Nephron (organoid): ENCODE results near the gene AQP2.

Experiments used
- H3K27ac Mint-ChIP-seq, 3 experiments: 2 replicates each; pipeline ENCODE4 v1.8.0; 2020; ENCODE audit warnings: mixed read lengths in 3 of 3, mild to moderate bottlenecking in 2 of 3, moderate library complexity in 1 of 3
- H3K27me3 Mint-ChIP-seq: 2 replicates; pipeline ENCODE4 v1.8.0; 2021; ENCODE audit warnings: low read depth, mild to moderate bottlenecking, moderate library complexity, mixed read lengths
- H3K36me3 Mint-ChIP-seq: 2 replicates; pipeline ENCODE4 v1.8.0; 2020; ENCODE audit warnings: low read depth, mixed read lengths
- H3K4me1 Mint-ChIP-seq: 2 replicates; pipeline ENCODE4 v1.8.0; 2020; ENCODE audit warnings: mixed read lengths
- H3K4me3 Mint-ChIP-seq, 3 experiments: 2 replicates each; pipeline ENCODE4 v1.8.0; 2020; ENCODE audit warnings: mild to moderate bottlenecking in 3 of 3, mixed read lengths in 3 of 3, moderate library complexity in 2 of 3
- H3K9me3 Mint-ChIP-seq: 2 replicates; pipeline ENCODE4 v1.8.0; 2020; ENCODE audit warnings: mixed read lengths
- TF ChIP-seq, protein P1 (sequence below), 3 experiments: fragments of 200-600 bp; sonication (generic); IDR thresholded peaks; one replicate each; pipeline ENCODE4 v1.5.0; 2021; ENCODE audit warnings: antibody characterized with exemption in 3 of 3; ENCODE audit not compliant: unreplicated experiment in 3 of 3

The AQP2 gene

DNA sequence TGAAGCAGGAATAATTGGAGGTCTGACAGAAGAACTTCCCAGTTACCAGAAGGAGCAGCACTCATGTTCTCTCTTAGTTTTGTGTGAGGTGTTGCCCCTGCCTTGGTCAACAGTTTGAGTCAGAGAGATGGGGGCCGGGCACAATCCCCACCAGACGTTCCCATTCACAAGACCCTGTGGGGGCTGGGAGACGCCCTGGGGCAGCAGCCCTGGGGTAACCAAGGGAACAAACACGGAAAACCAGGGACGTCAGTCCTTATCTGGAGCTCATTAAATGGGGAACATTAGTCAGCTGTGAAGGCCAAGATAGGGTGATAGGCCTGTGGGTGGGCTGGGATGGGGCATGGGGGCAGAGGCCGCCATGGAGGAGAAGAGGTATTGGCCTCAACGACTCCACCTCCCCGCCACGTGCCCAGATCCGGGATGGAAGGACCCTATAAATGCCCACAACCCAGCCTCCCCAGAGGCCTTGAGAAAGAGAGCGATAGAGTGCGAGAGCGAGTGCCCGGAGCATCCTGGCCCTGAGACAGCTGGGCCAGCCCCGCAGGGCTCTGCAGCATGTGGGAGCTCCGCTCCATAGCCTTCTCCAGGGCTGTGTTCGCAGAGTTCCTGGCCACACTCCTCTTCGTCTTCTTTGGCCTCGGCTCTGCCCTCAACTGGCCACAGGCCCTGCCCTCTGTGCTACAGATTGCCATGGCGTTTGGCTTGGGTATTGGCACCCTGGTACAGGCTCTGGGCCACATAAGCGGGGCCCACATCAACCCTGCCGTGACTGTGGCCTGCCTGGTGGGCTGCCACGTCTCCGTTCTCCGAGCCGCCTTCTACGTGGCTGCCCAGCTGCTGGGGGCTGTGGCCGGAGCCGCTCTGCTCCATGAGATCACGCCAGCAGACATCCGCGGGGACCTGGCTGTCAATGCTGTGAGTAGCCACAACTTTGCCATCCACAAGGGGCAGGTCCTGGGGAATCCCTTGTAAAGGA lies at the start of gene AQP2:
Gene AQP2 (plus strand): TSS at position 465 of the 979 bp plus-strand sequence. CDS start 94 bp downstream, at position 559.
- peaks cover 51% of the 10 kb centered on the region for H3K27me3 Mint-ChIP-seq
- no peak within 1 kb of the TSS for H3K27ac Mint-ChIP-seq
- TF ChIP-seq, protein P1, sequence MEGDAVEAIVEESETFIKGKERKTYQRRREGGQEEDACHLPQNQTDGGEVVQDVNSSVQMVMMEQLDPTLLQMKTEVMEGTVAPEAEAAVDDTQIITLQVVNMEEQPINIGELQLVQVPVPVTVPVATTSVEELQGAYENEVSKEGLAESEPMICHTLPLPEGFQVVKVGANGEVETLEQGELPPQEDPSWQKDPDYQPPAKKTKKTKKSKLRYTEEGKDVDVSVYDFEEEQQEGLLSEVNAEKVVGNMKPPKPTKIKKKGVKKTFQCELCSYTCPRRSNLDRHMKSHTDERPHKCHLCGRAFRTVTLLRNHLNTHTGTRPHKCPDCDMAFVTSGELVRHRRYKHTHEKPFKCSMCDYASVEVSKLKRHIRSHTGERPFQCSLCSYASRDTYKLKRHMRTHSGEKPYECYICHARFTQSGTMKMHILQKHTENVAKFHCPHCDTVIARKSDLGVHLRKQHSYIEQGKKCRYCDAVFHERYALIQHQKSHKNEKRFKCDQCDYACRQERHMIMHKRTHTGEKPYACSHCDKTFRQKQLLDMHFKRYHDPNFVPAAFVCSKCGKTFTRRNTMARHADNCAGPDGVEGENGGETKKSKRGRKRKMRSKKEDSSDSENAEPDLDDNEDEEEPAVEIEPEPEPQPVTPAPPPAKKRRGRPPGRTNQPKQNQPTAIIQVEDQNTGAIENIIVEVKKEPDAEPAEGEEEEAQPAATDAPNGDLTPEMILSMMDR (IDR thresholded peaks at IDR 0.05; ENCODE audit: unreplicated experiment in 3 of 3), result no peak
- peaks cover 8% of the 10 kb centered on the region for H3K4me1 Mint-ChIP-seq
- H3K4me3 Mint-ChIP-seq, result no peak within 1 kb of the TSS
- H3K9me3 Mint-ChIP-seq, result no peaks in the 10 kb centered on the region
- no peaks in the 10 kb centered on the region for H3K36me3 Mint-ChIP-seq

GRCh38 chr12:49901026-49901425 lies 49.5 kb upstream of the AQP2 start:
- Mint-ChIP-seq H3K27me3 (peaks cover 42% of the 10 kb centered on the region), H3K27ac (peak overlapping the region in 1 of 3 experiments; percentile 9), H3K4me3 (no peak overlapping the region), H3K4me1 (peaks cover 20% of the 10 kb centered on the region), H3K9me3 (no peaks in the 10 kb centered on the region), H3K36me3 (no peaks in the 10 kb centered on the region)
- TF ChIP-seq, protein P1 (IDR thresholded peaks at IDR 0.05; ENCODE audit: unreplicated experiment in 3 of 3), result no peak

GRCh38 chr12:49901986-49902385 lies 48.6 kb upstream of the AQP2 start:
- TF ChIP-seq, protein P1 (IDR thresholded peaks at IDR 0.05; ENCODE audit: unreplicated experiment in 3 of 3), result no peak
- Mint-ChIP-seq H3K9me3 (no peaks in the 10 kb centered on the region), H3K27me3 (peaks cover 47% of the 10 kb centered on the region), H3K36me3 (no peaks in the 10 kb centered on the region), H3K4me3 (no peak overlapping the region), H3K4me1 (peaks cover 17% of the 10 kb centered on the region), H3K27ac (peak overlapping the region in 1 of 3 experiments; percentile 3)

GRCh38 chr12:49902399-49903350 lies 47.9 kb upstream of the AQP2 start:
- no peaks in the 10 kb centered on the region for H3K9me3 Mint-ChIP-seq
- H3K36me3 Mint-ChIP-seq, result no peaks in the 10 kb centered on the region
- H3K27ac Mint-ChIP-seq, result peak overlapping the region in 2 of 3 experiments; percentile 21 to 51
- peaks cover 51% of the 10 kb centered on the region for H3K27me3 Mint-ChIP-seq
- peak overlapping the region; percentile 51 to 77 (median 70) for H3K4me3 Mint-ChIP-seq
- H3K4me1 Mint-ChIP-seq, result peaks cover 22% of the 10 kb centered on the region
- TF ChIP-seq, protein P1 (IDR thresholded peaks at IDR 0.05; ENCODE audit: unreplicated experiment in 3 of 3), result no peak

GRCh38 chr12:49903351-49903699 lies 47.2 kb upstream of the AQP2 start:
- H3K4me1 Mint-ChIP-seq, result peaks cover 22% of the 10 kb centered on the region
- H3K36me3 Mint-ChIP-seq, result no peaks in the 10 kb centered on the region
- H3K27me3 Mint-ChIP-seq, result peaks cover 48% of the 10 kb centered on the region
- peak overlapping the region; percentile 64 to 77 (median 70) for H3K4me3 Mint-ChIP-seq
- TF ChIP-seq, protein P1 (IDR thresholded peaks at IDR 0.05; ENCODE audit: unreplicated experiment in 3 of 3), result no peak
- H3K9me3 Mint-ChIP-seq, result no peaks in the 10 kb centered on the region
- peak overlapping the region in 1 of 3 experiments; percentile 51 for H3K27ac Mint-ChIP-seq
